Epithelial cell of esophagus (primary cell): ENCODE data around the gene AMZ1.

Source experiments
- DNase-seq: peaks from one replicate; pipeline ENCODE4 v3.0.0; 2010; ENCODE audit warnings: low read depth
- H3K4me3 ChIP-seq: 2 replicates; pipeline ENCODE4 v1.5.1; 2011; ENCODE audit warnings: mild to moderate bottlenecking, low read length, control low read depth
- TF ChIP-seq, protein P1 (sequence below): IDR thresholded peaks from 2 replicates; pipeline ENCODE4 v1.5.1; 2011; ENCODE audit warnings: low read depth, mild to moderate bottlenecking, low read length, control low read depth, inconsistent platforms; ENCODE audit not compliant: insufficient read depth; ENCODE audit errors: missing control alignments

Gene AMZ1

GRCh38 chr7:2658941-2659340 lies 29.1 kb upstream of the AMZ1 start:
- no peak for DNase-seq
- TF ChIP-seq, protein P1, sequence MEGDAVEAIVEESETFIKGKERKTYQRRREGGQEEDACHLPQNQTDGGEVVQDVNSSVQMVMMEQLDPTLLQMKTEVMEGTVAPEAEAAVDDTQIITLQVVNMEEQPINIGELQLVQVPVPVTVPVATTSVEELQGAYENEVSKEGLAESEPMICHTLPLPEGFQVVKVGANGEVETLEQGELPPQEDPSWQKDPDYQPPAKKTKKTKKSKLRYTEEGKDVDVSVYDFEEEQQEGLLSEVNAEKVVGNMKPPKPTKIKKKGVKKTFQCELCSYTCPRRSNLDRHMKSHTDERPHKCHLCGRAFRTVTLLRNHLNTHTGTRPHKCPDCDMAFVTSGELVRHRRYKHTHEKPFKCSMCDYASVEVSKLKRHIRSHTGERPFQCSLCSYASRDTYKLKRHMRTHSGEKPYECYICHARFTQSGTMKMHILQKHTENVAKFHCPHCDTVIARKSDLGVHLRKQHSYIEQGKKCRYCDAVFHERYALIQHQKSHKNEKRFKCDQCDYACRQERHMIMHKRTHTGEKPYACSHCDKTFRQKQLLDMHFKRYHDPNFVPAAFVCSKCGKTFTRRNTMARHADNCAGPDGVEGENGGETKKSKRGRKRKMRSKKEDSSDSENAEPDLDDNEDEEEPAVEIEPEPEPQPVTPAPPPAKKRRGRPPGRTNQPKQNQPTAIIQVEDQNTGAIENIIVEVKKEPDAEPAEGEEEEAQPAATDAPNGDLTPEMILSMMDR = no peak
- no peak overlapping the region for H3K4me3 ChIP-seq

- no peak overlapping the region for H3K4me3 ChIP-seq
- TF ChIP-seq, protein P1 = no peak
- no peak for DNase-seq
Observed at GRCh38 chr7:2659556-2660358, 28.2 kb upstream of the AMZ1 start.

DNA sequence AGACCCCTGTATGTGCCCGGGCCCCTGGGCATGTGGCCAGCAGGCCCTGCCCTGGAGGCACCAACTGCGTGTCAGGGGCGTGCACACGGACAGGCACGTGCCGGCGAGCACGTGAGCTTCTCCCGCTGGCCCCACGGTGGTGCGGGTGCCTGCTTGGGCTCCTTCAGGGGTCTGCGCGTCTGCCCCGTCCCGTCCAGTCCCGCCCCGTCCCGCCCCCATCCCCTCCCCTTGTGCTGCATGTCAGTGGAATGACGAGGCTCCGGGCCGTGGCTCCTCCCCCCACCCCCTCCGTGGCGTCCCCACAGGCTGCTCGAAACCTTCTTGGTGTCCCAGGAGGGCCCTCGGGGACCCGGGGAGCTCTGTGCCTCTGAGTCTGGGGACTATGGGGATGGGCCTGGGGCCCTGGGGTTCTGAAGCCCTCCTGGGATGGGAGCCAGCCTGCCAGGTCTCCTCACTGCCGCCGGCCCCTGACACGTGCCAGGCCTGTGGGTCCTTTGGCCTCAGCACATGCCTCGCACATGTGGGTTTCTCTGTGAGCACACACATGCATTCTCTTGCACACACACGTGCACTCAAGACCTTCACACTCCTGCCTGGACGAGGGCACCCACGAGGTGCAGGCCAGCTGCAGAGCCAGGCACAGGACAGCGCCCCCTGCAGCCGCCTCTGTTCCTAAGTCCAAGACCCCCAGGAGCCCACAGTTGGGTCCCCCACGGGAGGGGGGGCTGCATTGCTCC lies 27.5 kb upstream of the AMZ1 start:
- H3K4me3 ChIP-seq = no peak overlapping the region
- no peak for DNase-seq
- TF ChIP-seq, protein P1 = peak; percentile 28

DNA sequence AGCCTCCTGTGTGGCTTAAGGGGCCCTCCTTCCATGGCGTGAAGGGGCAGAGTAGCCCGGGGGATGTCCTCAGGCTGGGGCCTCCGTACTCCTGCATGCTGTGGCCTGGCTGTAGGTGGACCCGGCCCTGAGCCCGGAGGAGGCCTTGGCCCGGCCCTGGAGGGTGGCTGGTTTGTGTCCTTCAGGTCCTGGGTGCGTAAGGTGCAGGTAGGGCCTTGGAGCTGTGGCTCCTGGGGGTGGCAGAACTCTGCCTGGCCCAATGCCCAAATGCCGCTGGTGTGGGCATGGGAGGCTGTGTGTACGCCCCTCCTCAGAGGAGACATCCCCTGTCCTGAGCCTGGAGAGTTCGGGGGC lies 26.9 kb upstream of the AMZ1 start:
- no peak overlapping the region for H3K4me3 ChIP-seq
- no peak for DNase-seq

GRCh38 chr7:2661602-2662272 lies 26.3 kb upstream of the AMZ1 start:
- no peak overlapping the region for H3K4me3 ChIP-seq
- no peak for DNase-seq
- TF ChIP-seq, protein P1 = no peak

More for the DNA sequence above, 26.9 kb upstream of the AMZ1 start:
- TF ChIP-seq, protein P1 = no peak

DNA sequence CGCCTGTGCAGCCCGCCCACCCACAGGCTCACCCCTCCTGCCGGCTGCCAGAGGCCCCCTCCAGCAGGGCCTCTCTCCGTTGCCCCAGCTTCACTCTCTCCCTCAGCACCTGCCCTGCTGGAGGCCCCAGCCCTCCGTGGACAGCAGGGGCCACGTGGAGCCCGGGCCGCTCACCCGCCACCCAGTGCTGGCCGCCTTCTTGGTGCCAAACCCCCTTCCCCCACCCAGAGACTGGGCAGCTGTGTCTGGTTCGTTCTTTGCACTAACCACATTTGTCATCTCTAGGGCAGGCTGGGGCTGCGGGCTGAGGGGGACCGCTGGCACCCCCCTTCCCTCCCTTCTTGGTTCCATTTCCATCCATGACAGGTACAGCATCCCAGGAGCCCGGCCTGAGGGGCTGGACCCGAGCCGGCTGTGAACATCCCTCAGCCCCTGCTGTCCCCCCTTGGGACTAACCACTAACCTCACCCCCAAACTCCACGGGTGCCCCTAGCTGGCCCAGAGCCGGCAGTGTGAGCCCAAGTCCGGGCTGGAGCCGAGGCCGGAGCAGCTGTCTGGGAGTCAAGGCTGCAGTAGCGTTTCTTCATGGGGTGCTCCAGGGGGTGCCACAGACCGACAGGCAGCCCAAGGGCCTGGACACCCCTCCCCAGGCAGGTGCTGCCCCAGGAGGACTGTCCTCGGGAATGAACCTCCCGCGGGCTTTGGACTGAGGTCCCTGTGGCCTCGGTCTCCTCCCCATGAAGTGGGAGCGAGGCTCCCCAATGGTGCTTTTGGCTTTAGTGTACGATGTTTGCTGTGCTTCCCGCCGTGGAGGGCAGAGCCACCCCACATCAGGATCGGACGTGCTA lies 25.5 kb upstream of the AMZ1 start:
- no peak for DNase-seq
- TF ChIP-seq, protein P1 = no peak
- H3K4me3 ChIP-seq = no peak overlapping the region
